H9 (cell line): ENCODE data around the gene NLRC3. TPM values are rescaled to one million over a fixed set of nuclear protein-coding genes. Genes with fewer than 3 reads are reported as not detected.

Experiments used
- DNase-seq: peaks from one replicate; pipeline ENCODE4 v3.0.0-alpha.2; 2017
- H2AFZ ChIP-seq: one replicate; pipeline ENCODE4 v1.6.1; 2013; ENCODE audit warnings: mild to moderate bottlenecking, low read length, control low read depth, moderate library complexity
- H2AK5ac ChIP-seq: 2 replicates; pipeline ENCODE4 v1.6.1; 2013; ENCODE audit warnings: low read length, control low read depth, mixed read lengths; ENCODE audit not compliant: insufficient read length
- H2BK120ac ChIP-seq: one replicate; pipeline ENCODE4 v1.6.1; 2013; ENCODE audit warnings: low read depth, mild to moderate bottlenecking, low read length, control low read depth, inconsistent platforms; ENCODE audit not compliant: poor library complexity, severe bottlenecking
- H2BK12ac ChIP-seq: 2 replicates; pipeline ENCODE4 v1.6.1; 2013; ENCODE audit warnings: low read length, control low read depth, mixed read lengths, low read depth; ENCODE audit not compliant: insufficient read length
- H2BK15ac ChIP-seq: 2 replicates; pipeline ENCODE4 v1.6.1; 2013; ENCODE audit warnings: low read depth, low read length, control low read depth
- H2BK20ac ChIP-seq: one replicate; pipeline ENCODE4 v1.6.1; 2013; ENCODE audit warnings: low read depth, mild to moderate bottlenecking, low read length, control low read depth, inconsistent platforms; ENCODE audit not compliant: poor library complexity, severe bottlenecking
- H2BK5ac ChIP-seq: 2 replicates; pipeline ENCODE4 v1.6.1; 2013; ENCODE audit warnings: low read length, control low read depth, mixed read lengths; ENCODE audit not compliant: insufficient read length
- H3K14ac ChIP-seq: 2 replicates; pipeline ENCODE4 v1.6.1; 2013; ENCODE audit warnings: low read length, control low read depth; ENCODE audit not compliant: insufficient read depth
- H3K18ac ChIP-seq: 2 replicates; pipeline ENCODE4 v1.6.1; 2013; ENCODE audit warnings: low read depth, mild to moderate bottlenecking, mixed read lengths, low read length, control low read depth; ENCODE audit not compliant: insufficient read length
- H3K23ac ChIP-seq: 2 replicates; pipeline ENCODE4 v1.6.1; 2013; ENCODE audit warnings: low read length, control low read depth, mixed read lengths, low read depth; ENCODE audit not compliant: insufficient read length
- H3K23me2 ChIP-seq: 2 replicates; pipeline ENCODE4 v1.6.1; 2013; ENCODE audit warnings: low read depth, mild to moderate bottlenecking, mixed read lengths, low read length, control low read depth; ENCODE audit not compliant: insufficient read length, poor library complexity, severe bottlenecking
- H3K27ac ChIP-seq: 2 replicates; pipeline ENCODE4 v1.5.1; 2013; ENCODE audit warnings: low read length, control low read depth, mixed read lengths, low read depth; ENCODE audit not compliant: insufficient read length
- H3K27me3 ChIP-seq: 2 replicates; pipeline ENCODE4 v1.6.1; 2013; ENCODE audit warnings: low read length, control low read depth, inconsistent platforms; ENCODE audit not compliant: insufficient read depth
- H3K4ac ChIP-seq: 2 replicates; pipeline ENCODE4 v1.6.1; 2013; ENCODE audit warnings: low read depth, mild to moderate bottlenecking, control low read depth, inconsistent platforms, low read length, moderate library complexity
- H3K4me1 ChIP-seq: 2 replicates; pipeline ENCODE4 v1.6.1; 2013; ENCODE audit warnings: low read length, control low read depth, inconsistent platforms; ENCODE audit not compliant: insufficient read depth
- H3K4me2 ChIP-seq: 2 replicates; pipeline ENCODE4 v1.6.1; 2013; ENCODE audit warnings: low read length, control low read depth, mixed read lengths; ENCODE audit not compliant: insufficient read length, insufficient read depth
- H3K56ac ChIP-seq: 2 replicates; pipeline ENCODE4 v1.6.1; 2013; ENCODE audit warnings: low read depth, mild to moderate bottlenecking, mixed read lengths, low read length, control low read depth; ENCODE audit not compliant: insufficient read length
- H3K79me1 ChIP-seq: 2 replicates; pipeline ENCODE4 v1.6.1; 2013; ENCODE audit warnings: low read depth, mild to moderate bottlenecking, moderate library complexity, low read length, control low read depth, inconsistent platforms; ENCODE audit not compliant: insufficient read depth, poor library complexity, severe bottlenecking
- H3K79me2 ChIP-seq: 2 replicates; pipeline ENCODE4 v1.6.1; 2013; ENCODE audit warnings: low read length, control low read depth, inconsistent platforms; ENCODE audit not compliant: insufficient read depth
- H3K9ac ChIP-seq: 2 replicates; pipeline ENCODE4 v1.6.1; 2013; ENCODE audit warnings: low read length, control low read depth, mixed read lengths; ENCODE audit not compliant: insufficient read length; ENCODE audit errors: extremely low read depth
- H3K9me3 ChIP-seq: one replicate; pipeline ENCODE4 v1.6.1; 2013; ENCODE audit warnings: low read depth, low read length, inconsistent platforms; ENCODE audit not compliant: control insufficient read depth
- H3T11ph ChIP-seq: one replicate; pipeline ENCODE4 v1.6.1; 2013; ENCODE audit warnings: mild to moderate bottlenecking, low read length, control low read depth, inconsistent platforms
- H4K20me1 ChIP-seq: one replicate; pipeline ENCODE4 v1.6.1; 2013; ENCODE audit not compliant: control insufficient read depth, insufficient read length, insufficient read depth
- H4K5ac ChIP-seq: 2 replicates; pipeline ENCODE4 v1.6.1; 2013; ENCODE audit warnings: low read depth, mild to moderate bottlenecking, mixed read lengths, low read length, control low read depth; ENCODE audit not compliant: insufficient read length
- H4K8ac ChIP-seq: replicated peaks from 2 replicates; pipeline ENCODE4 v1.6.1; 2013; ENCODE audit warnings: low read length, control low read depth, mixed read lengths, low read depth; ENCODE audit not compliant: insufficient read length
- H4K91ac ChIP-seq: 2 replicates; pipeline ENCODE4 v1.6.1; 2013; ENCODE audit warnings: low read depth, mild to moderate bottlenecking, moderate library complexity, mixed read lengths, low read length, control low read depth; ENCODE audit not compliant: insufficient read length
- H3K27ac Mint-ChIP-seq, 3 experiments: 2 replicates in 2 of 3; 3 replicates in 1 of 3; pipeline ENCODE4 v1.8.0; 2020 to 2021; ENCODE audit warnings: mixed read lengths in 3 of 3, mild to moderate bottlenecking in 1 of 3, moderate library complexity in 1 of 3
- H3K27me3 Mint-ChIP-seq: 2 replicates; pipeline ENCODE4 v1.8.0; 2021; ENCODE audit warnings: low read depth, mild to moderate bottlenecking, moderate library complexity, mixed read lengths
- H3K36me3 Mint-ChIP-seq, 3 experiments: 2 replicates in 2 of 3; 3 replicates in 1 of 3; pipeline ENCODE4 v1.8.0; 2020 to 2021; ENCODE audit warnings: low read depth in 3 of 3, mixed read lengths in 3 of 3; ENCODE audit not compliant: insufficient read depth in 1 of 3
- H3K4me1 Mint-ChIP-seq, 2 experiments: 2 replicates each; pipeline ENCODE4 v1.8.0; 2020; ENCODE audit warnings: mixed read lengths in 2 of 2
- H3K4me3 Mint-ChIP-seq, 2 experiments: 2 replicates in 1 of 2; 3 replicates in 1 of 2; pipeline ENCODE4 v1.8.0; 2020 to 2021; ENCODE audit warnings: mild to moderate bottlenecking in 2 of 2, mixed read lengths in 2 of 2, moderate library complexity in 1 of 2
- H3K9me3 Mint-ChIP-seq, 2 experiments: 2 replicates in 1 of 2; 3 replicates in 1 of 2; pipeline ENCODE4 v1.8.0; 2020; ENCODE audit warnings: mild to moderate bottlenecking in 2 of 2, mixed read lengths in 2 of 2, moderate library complexity in 1 of 2
- WGBS: extraction: QIAGEN DNeasy Blood & Tissue Kit; methylation state at CpG from one replicate; pipeline ENCODE4 v1.1.7; 2013; ENCODE audit warnings: missing lambda C conversion rate, low lambda C conversion rate, mixed read lengths; ENCODE audit not compliant: insufficient read length; ENCODE audit errors: extremely low coverage; 5-methylcytosine and 5-hydroxymethylcytosine counted together
- total RNA-seq: library from RNA; stranded (reverse); gene quantifications from 2 replicates; pipeline ENCODE4 v1.2.1, GENCODE V29; 2021
- TF ChIP-seq, protein P1 (sequence below): fragments of 200-600 bp; sonication (generic); conservative IDR thresholded peaks from 3 replicates; pipeline ENCODE4 v1.8.0; 2021; ENCODE audit warnings: antibody characterized with exemption, mild to moderate bottlenecking

NLRC3 gene
- total RNA-seq, 1 experiment from 2014 or later: 0.44 TPM

DNA sequence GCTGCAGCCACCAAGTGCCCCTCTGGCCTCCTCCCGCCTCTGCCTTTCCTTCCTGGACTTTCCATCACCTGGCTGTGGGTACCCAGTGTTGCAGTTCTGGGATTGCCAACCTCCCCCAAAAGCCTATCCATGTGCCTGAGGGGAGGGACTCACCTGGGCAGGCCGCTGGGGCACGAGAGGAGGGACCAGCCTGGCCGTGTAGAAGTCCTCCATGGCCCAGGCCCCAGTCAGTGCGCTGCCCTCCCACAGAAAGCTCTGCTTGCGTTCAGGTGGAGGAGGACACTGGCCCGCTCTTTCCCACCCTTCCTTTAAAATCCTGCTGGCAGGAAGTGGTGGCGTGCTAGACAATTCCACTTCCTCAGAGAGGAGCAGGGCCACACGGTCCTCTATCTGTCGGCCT lies 20.0 kb upstream of the NLRC3 start:
- H3K4me3 Mint-ChIP-seq: no peak overlapping the region
- TF ChIP-seq, protein P1, sequence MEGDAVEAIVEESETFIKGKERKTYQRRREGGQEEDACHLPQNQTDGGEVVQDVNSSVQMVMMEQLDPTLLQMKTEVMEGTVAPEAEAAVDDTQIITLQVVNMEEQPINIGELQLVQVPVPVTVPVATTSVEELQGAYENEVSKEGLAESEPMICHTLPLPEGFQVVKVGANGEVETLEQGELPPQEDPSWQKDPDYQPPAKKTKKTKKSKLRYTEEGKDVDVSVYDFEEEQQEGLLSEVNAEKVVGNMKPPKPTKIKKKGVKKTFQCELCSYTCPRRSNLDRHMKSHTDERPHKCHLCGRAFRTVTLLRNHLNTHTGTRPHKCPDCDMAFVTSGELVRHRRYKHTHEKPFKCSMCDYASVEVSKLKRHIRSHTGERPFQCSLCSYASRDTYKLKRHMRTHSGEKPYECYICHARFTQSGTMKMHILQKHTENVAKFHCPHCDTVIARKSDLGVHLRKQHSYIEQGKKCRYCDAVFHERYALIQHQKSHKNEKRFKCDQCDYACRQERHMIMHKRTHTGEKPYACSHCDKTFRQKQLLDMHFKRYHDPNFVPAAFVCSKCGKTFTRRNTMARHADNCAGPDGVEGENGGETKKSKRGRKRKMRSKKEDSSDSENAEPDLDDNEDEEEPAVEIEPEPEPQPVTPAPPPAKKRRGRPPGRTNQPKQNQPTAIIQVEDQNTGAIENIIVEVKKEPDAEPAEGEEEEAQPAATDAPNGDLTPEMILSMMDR: no peak
- H2AFZ ChIP-seq: no peak overlapping the region
- no peak overlapping the region for H3K23ac ChIP-seq
- H3K4me2 ChIP-seq: no peak overlapping the region
- no peak overlapping the region for H3T11ph ChIP-seq
- H3K14ac ChIP-seq: no peak overlapping the region
- H3K27ac Mint-ChIP-seq: peak overlapping the region in 1 of 3 experiments; percentile 59; a peak in 1 of 7 replicates
- H4K91ac ChIP-seq: no peak overlapping the region
- no peak overlapping the region for H4K8ac ChIP-seq
- WGBS: no CpG with 5 or more reads among the region's 10 CpGs
- H3K79me2 ChIP-seq: no peaks in the 10 kb centered on the region
- H2BK15ac ChIP-seq: no peak overlapping the region
- DNase-seq: no peak
- H3K27ac ChIP-seq: no peak overlapping the region
- H4K20me1 ChIP-seq: no peaks in the 10 kb centered on the region
- no peak overlapping the region for H2BK12ac ChIP-seq
- H3K9ac ChIP-seq: no peak overlapping the region
- H3K27me3 ChIP-seq: no peaks in the 10 kb centered on the region
- H2BK20ac ChIP-seq: no peak overlapping the region
- peaks cover 23 to 24% of the 10 kb centered on the region in 2 experiments for H3K9me3 Mint-ChIP-seq
- H3K27me3 Mint-ChIP-seq: no peaks in the 10 kb centered on the region
- H3K4me1 Mint-ChIP-seq: no peaks in the 10 kb centered on the region
- H2BK5ac ChIP-seq: no peak overlapping the region
- peaks cover 48 to 59% (median 54%) of the 10 kb centered on the region in 3 experiments for H3K36me3 Mint-ChIP-seq
- H3K4ac ChIP-seq: no peak overlapping the region
- H2AK5ac ChIP-seq: no peak overlapping the region
- H3K18ac ChIP-seq: no peak overlapping the region
- H3K79me1 ChIP-seq: no peaks in the 10 kb centered on the region
- H2BK120ac ChIP-seq: no peak overlapping the region
- H3K9me3 ChIP-seq: peaks cover 18% of the 10 kb centered on the region
- no peaks in the 10 kb centered on the region for H3K4me1 ChIP-seq
- no peak overlapping the region for H3K56ac ChIP-seq
- no peaks in the 10 kb centered on the region for H3K23me2 ChIP-seq
- no peak overlapping the region for H4K5ac ChIP-seq
